ENCODE measurements around the gene ANKS1A. TPM values are rescaled to one million over a fixed set of nuclear protein-coding genes. Genes with fewer than 3 reads are reported as not detected.

ANKS1A gene
- total RNA-seq, 1 donor from 2014 or later = 49.7 TPM

GRCh38 chr6:35026434-35027222 lies 137.6 kb downstream of the ANKS1A start:
- ATAC-seq (no peak), DNase-seq (ENCODE audit: low spot score) (no peak)
- intact Hi-C loops (cut with DNase I) = no loop called here

GRCh38 chr6:35027807-35028206 lies 138.8 kb downstream of the ANKS1A start:
- intact Hi-C loops (cut with DNase I) = no loop called here
- ATAC-seq (no peak), DNase-seq (ENCODE audit: low spot score) (no peak)

- intact Hi-C loops (cut with DNase I) = no loop called here
- ATAC-seq (no peak), DNase-seq (ENCODE audit: low spot score) (no peak)
These were observed 140.0 kb downstream of the ANKS1A start for GRCh38 chr6:35028781-35029769.

- intact Hi-C loops (cut with DNase I) = no loop called here
- DNase-seq (ENCODE audit: low spot score) (no peak), ATAC-seq (no peak)
These were observed 141.0 kb downstream of the ANKS1A start for GRCh38 chr6:35030099-35030498.

- DNase-seq (ENCODE audit: low spot score) = no peak
- intact Hi-C loops (cut with DNase I) = no loop called here
- ATAC-seq = no peak
These were observed 142.8 kb downstream of the ANKS1A start for GRCh38 chr6:35031611-35032529.

GRCh38 chr6:35033683-35034082 lies 144.6 kb downstream of the ANKS1A start:
- ATAC-seq (no peak), DNase-seq (ENCODE audit: low spot score) (no peak)
- intact Hi-C loops (cut with DNase I) = no loop called here

- intact Hi-C loops (cut with DNase I) = no loop called here
- no peak for DNase-seq (ENCODE audit: low spot score)
- ATAC-seq = peak; percentile 47
These were observed 145.5 kb downstream of the ANKS1A start for GRCh38 chr6:35034411-35035191.

- intact Hi-C loops (cut with DNase I) = no loop called here
- ATAC-seq (no peak), DNase-seq (ENCODE audit: low spot score) (no peak)
These were observed 146.5 kb downstream of the ANKS1A start for GRCh38 chr6:35035481-35036030.

- DNase-seq (ENCODE audit: low spot score) = no peak
These were observed 147.2 kb downstream of the ANKS1A start for GRCh38 chr6:35036059-35036827.

GRCh38 chr6:35036828-35037663 lies 148.0 kb downstream of the ANKS1A start:
- no peak for ATAC-seq
- intact Hi-C loops (cut with DNase I) = no loop called here
- no peak for DNase-seq (ENCODE audit: low spot score)

More at GRCh38 chr6:35036059-35036827, 147.2 kb downstream of the ANKS1A start:
- no peak for ATAC-seq
- intact Hi-C loops (cut with DNase I) = no loop called here

GRCh38 chr6:35037664-35038038 lies 148.6 kb downstream of the ANKS1A start:
- intact Hi-C loops (cut with DNase I) = no loop called here
- no peak for DNase-seq (ENCODE audit: low spot score)
- ATAC-seq = no peak

GRCh38 chr6:35038076-35038475 lies 149.0 kb downstream of the ANKS1A start:
- no peak for ATAC-seq
- intact Hi-C loops (cut with DNase I) = no loop called here
- no peak for DNase-seq (ENCODE audit: low spot score)

GRCh38 chr6:35040398-35040797 lies 151.3 kb downstream of the ANKS1A start:
- intact Hi-C loops (cut with DNase I) = no loop called here
- ATAC-seq (no peak), DNase-seq (ENCODE audit: low spot score) (no peak)

GRCh38 chr6:35041086-35041861 lies 152.2 kb downstream of the ANKS1A start:
- peak; percentile 29 for ATAC-seq
- intact Hi-C loops (cut with DNase I) = no loop called here
- DNase-seq (ENCODE audit: low spot score) = no peak

- intact Hi-C loops (cut with DNase I) = no loop called here
- ATAC-seq (no peak), DNase-seq (ENCODE audit: low spot score) (no peak)
These were observed 153.2 kb downstream of the ANKS1A start for GRCh38 chr6:35042031-35042815.
